Small intestine (tissue), 7 donors: ENCODE measurements around the gene GHRHR. TPM values are rescaled to one million over a fixed set of nuclear protein-coding genes. Genes with fewer than 3 reads are reported as not detected.

Experiments
- DNase-seq, 2 donors: peaks; one replicate each; pipeline versions ENCODE4 v3.0.0 to v3.0.0-alpha.2; 2013
- FAIRE-seq: peaks from 2 replicates; lab custom pipeline; 2012; peaks lifted over from hg19 to GRCh38; lab: Jason Lieb, UNC
- H3K27ac ChIP-seq, 3 donors: one replicate each; pipeline ENCODE4 v1.5.1; 2013; ENCODE audit warnings: low read length in 2 of 3, mild to moderate bottlenecking in 2 of 3, control low read depth in 1 of 3, inconsistent platforms in 1 of 3, low read depth in 1 of 3, moderate library complexity in 1 of 3
- H3K27me3 ChIP-seq, 3 donors: one replicate each; pipeline ENCODE4 v1.6.1; 2013; ENCODE audit warnings: low read length in 3 of 3, inconsistent platforms in 1 of 3; ENCODE audit not compliant: control insufficient read depth in 3 of 3, insufficient read depth in 3 of 3
- H3K36me3 ChIP-seq, 3 donors: one replicate each; pipeline ENCODE4 v1.6.1; 2013; ENCODE audit warnings: low read length in 3 of 3, inconsistent platforms in 1 of 3, low read depth in 1 of 3, mild to moderate bottlenecking in 1 of 3, moderate library complexity in 1 of 3; ENCODE audit not compliant: control insufficient read depth in 3 of 3, insufficient read depth in 2 of 3
- H3K4me1 ChIP-seq, 3 donors: one replicate each; pipeline ENCODE4 v1.6.1; 2013; ENCODE audit warnings: low read length in 2 of 3, inconsistent platforms in 1 of 3, low read depth in 1 of 3, mild to moderate bottlenecking in 1 of 3, moderate library complexity in 1 of 3; ENCODE audit not compliant: control insufficient read depth in 3 of 3, insufficient read depth in 2 of 3
- H3K4me3 ChIP-seq, 3 donors: one replicate each; pipeline ENCODE4 v1.5.1; 2013; ENCODE audit warnings: low read length in 3 of 3, control low read depth in 1 of 3, inconsistent platforms in 1 of 3, low read depth in 1 of 3, mild to moderate bottlenecking in 1 of 3, moderate library complexity in 1 of 3
- H3K9me3 ChIP-seq, 2 donors: one replicate each; pipeline ENCODE4 v1.6.1; 2013; ENCODE audit warnings: low read depth in 1 of 2, low read length in 1 of 2; ENCODE audit not compliant: control insufficient read depth in 2 of 2, insufficient read depth in 1 of 2
- WGBS, 3 donors: extraction: QIAGEN DNeasy Blood & Tissue Kit; methylation state at CpG; one replicate each; pipeline ENCODE4 v1.1.7; 2013; 5-methylcytosine and 5-hydroxymethylcytosine counted together
- polyA plus RNA-seq, 4 donors: library from polyadenylated mRNA; stranded (reverse) in 3 of 4; unstranded in 1 of 4; fragments of 200-250 nt in 3 of 4; fragments of 120-200 nt in 1 of 4; gene quantifications; one replicate each; pipeline versions ENCODE4 v1.2.1 to v1.2.3, GENCODE V29; 2013
- donor health status: healthy with polysubstance abuse.
- donor health status: control.
- donor health status: control.
- donor health status: Bipolar disorder and iron deficiency.
- donor health status: healthy.

GHRHR gene
- polyA plus RNA-seq, 4 donors: 0.07 TPM; not detected in 3

GRCh38 chr7:30931161-30931928 lies 32.4 kb upstream of the GHRHR start:
- Histone ChIP-seq H3K36me3 (peaks cover 0 to 7% (median 0%) of the 10 kb centered on the region in 3 donors), H3K4me1 (peaks cover 0 to under 1% (median 0%) of the 10 kb centered on the region in 3 donors), H3K27ac (no peak overlapping the region), H3K9me3 (peaks cover 0 to 7% of the 10 kb centered on the region in 2 donors), H3K27me3 (no peaks in the 10 kb centered on the region), H3K4me3 (no peak overlapping the region)
- WGBS, 3 donors: 85 to 92% (median 87%) methylated on average over 24 of the region's 24 CpGs
- FAIRE-seq (no peak), DNase-seq (no peak)

- no peaks in the 10 kb centered on the region for H3K27me3 ChIP-seq
- peaks cover 0 to 3% (median 0%) of the 10 kb centered on the region in 3 donors for H3K36me3 ChIP-seq
- peaks cover 0 to 7% (median 0%) of the 10 kb centered on the region in 3 donors for H3K4me1 ChIP-seq
- no peak for DNase-seq
- no peak for FAIRE-seq
- WGBS, 3 donors: 71 to 82% (median 73%) methylated on average over 9 of the region's 9 CpGs
- H3K27ac ChIP-seq: no peak overlapping the region
- peaks cover 0 to 3% of the 10 kb centered on the region in 2 donors for H3K9me3 ChIP-seq
- no peak overlapping the region for H3K4me3 ChIP-seq
Measured at GRCh38 chr7:30931929-30932540, 31.7 kb upstream of the GHRHR start.

- Histone ChIP-seq H3K4me3 (no peak overlapping the region), H3K9me3 (no peaks in the 10 kb centered on the region), H3K36me3 (no peaks in the 10 kb centered on the region), H3K27me3 (no peaks in the 10 kb centered on the region), H3K27ac (no peak overlapping the region), H3K4me1 (peaks cover 0 to 10% (median 0%) of the 10 kb centered on the region in 3 donors)
- FAIRE-seq: no peak
- 32 to 64% (median 40%) methylated on average over 6 of the region's 6 CpGs for WGBS, 3 donors
- no peak for DNase-seq
Measured at GRCh38 chr7:30932562-30932961, 31.2 kb upstream of the GHRHR start.

- Histone ChIP-seq H3K27me3 (peaks cover 0 to 1% (median 0%) of the 10 kb centered on the region in 3 donors), H3K9me3 (no peaks in the 10 kb centered on the region), H3K4me3 (no peak overlapping the region), H3K4me1 (peaks cover 0 to 17% (median 0%) of the 10 kb centered on the region in 3 donors), H3K27ac (no peak overlapping the region), H3K36me3 (no peaks in the 10 kb centered on the region)
- FAIRE-seq: no peak
- 74 to 81% (median 78%) methylated on average over 25 to 26 of the region's 26 CpGs for WGBS, 3 donors
- no peak for DNase-seq
Measured at GRCh38 chr7:30933124-30933974, 30.4 kb upstream of the GHRHR start.

GRCh38 chr7:30934225-30934624 lies 29.5 kb upstream of the GHRHR start:
- H3K9me3 ChIP-seq: no peaks in the 10 kb centered on the region
- peaks cover 0 to 3% (median 0%) of the 10 kb centered on the region in 3 donors for H3K27me3 ChIP-seq
- peaks cover 0 to 21% (median 0%) of the 10 kb centered on the region in 3 donors for H3K4me1 ChIP-seq
- FAIRE-seq (no peak), DNase-seq (no peak)
- 75 to 88% (median 77%) methylated on average over 5 of the region's 5 CpGs for WGBS, 3 donors
- no peak overlapping the region for H3K4me3 ChIP-seq
- no peak overlapping the region for H3K27ac ChIP-seq
- no peaks in the 10 kb centered on the region for H3K36me3 ChIP-seq

GRCh38 chr7:30934732-30935568 lies 28.8 kb upstream of the GHRHR start:
- Histone ChIP-seq H3K27me3 (peaks cover 0 to 3% (median 0%) of the 10 kb centered on the region in 3 donors), H3K27ac (no peak overlapping the region), H3K4me3 (no peak overlapping the region), H3K4me1 (peaks cover 0 to 21% (median 0%) of the 10 kb centered on the region in 3 donors), H3K9me3 (no peaks in the 10 kb centered on the region), H3K36me3 (no peaks in the 10 kb centered on the region)
- FAIRE-seq (no peak), DNase-seq (no peak)
- 72 to 90% (median 78%) methylated on average over 4 to 6 of the region's 6 CpGs for WGBS, 3 donors

GRCh38 chr7:30935569-30935877 lies 28.2 kb upstream of the GHRHR start:
- 64 to 83% (median 68%) methylated on average over 3 of the region's 3 CpGs for WGBS, 3 donors
- DNase-seq: no peak
- Histone ChIP-seq H3K27ac (no peak overlapping the region), H3K4me1 (peaks cover 0 to 21% (median 0%) of the 10 kb centered on the region in 3 donors), H3K27me3 (peaks cover 0 to 3% (median 0%) of the 10 kb centered on the region in 3 donors), H3K9me3 (no peaks in the 10 kb centered on the region), H3K4me3 (no peak overlapping the region), H3K36me3 (no peaks in the 10 kb centered on the region)
- no peak for FAIRE-seq
